GM12801 (cell line): ENCODE measurements around the gene KLHL40.

Source experiments
- TF ChIP-seq, protein P1 (sequence below): IDR thresholded peaks from one replicate; pipeline ENCODE4 v1.5.1; 2011; ENCODE audit warnings: control low read depth; ENCODE audit not compliant: insufficient read length; ENCODE audit errors: extremely low read depth

KLHL40 gene

DNA sequence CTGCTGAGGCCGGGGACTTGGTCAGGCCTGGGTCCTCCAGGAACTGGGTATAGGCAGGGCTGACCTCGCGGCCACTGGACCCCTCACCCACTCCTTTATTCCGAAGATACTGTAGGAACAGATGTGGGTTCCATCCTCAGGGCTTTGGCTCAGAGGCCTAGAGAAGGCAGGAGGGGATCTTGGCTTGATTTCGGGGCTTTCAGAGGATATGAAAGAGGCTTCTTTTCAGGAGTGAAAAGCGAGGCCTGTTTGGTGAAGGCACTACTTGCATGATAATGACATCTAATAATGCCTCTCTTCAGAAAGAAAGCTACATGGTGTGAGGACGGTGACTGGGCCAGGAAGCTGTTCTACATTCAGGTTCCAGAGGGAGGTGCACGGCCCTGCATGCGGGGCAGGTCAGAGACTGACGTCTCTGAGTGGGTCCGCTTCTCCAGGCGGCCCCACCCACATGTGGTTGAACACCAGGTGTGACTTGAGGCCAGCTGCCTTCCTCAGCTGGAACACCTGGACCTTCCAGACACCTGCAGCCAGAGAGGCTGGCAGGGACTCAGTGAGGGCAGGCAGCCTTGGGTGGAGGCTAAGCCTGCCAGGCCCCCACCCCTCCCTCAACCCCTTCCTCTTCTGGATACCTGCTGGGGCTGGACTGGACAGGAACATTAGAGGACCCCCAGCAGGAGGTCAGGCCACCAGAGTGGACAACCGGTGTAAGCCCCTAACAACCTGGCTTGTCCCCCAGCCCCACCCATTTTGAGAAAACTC is 48.3 kb downstream of the KLHL40 start:
- TF ChIP-seq, protein P1, sequence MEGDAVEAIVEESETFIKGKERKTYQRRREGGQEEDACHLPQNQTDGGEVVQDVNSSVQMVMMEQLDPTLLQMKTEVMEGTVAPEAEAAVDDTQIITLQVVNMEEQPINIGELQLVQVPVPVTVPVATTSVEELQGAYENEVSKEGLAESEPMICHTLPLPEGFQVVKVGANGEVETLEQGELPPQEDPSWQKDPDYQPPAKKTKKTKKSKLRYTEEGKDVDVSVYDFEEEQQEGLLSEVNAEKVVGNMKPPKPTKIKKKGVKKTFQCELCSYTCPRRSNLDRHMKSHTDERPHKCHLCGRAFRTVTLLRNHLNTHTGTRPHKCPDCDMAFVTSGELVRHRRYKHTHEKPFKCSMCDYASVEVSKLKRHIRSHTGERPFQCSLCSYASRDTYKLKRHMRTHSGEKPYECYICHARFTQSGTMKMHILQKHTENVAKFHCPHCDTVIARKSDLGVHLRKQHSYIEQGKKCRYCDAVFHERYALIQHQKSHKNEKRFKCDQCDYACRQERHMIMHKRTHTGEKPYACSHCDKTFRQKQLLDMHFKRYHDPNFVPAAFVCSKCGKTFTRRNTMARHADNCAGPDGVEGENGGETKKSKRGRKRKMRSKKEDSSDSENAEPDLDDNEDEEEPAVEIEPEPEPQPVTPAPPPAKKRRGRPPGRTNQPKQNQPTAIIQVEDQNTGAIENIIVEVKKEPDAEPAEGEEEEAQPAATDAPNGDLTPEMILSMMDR: no peak

DNA sequence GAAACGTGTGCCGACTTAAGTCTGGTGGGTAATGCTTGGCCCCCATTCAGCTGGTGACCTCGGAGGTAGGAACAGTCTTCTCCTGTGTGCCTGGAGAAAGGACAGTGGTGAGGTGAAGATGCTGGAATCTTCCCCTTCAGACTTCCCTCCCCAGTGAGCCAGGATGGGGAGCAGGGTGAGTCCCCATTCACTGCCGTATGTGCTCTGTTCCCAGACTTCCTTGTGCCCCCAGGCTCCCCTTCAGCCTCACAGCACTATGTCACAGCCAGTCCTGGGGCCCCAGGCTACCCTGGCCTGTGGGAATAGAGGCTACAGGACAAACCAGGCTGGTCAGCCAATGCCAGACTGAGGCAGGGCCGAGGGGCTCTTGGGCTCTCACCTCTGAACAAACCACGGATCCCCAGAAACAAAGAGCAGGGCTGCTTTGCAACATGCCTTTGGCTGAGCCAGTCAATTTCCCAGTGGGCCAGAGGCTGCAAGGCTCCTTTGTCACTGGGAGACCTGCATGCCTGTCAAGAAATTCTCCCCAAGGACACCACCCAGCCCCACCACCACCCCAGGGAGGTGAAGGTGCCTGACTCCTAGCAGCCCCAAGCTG is 49.0 kb downstream of the KLHL40 start:
- TF ChIP-seq, protein P1: no peak

DNA sequence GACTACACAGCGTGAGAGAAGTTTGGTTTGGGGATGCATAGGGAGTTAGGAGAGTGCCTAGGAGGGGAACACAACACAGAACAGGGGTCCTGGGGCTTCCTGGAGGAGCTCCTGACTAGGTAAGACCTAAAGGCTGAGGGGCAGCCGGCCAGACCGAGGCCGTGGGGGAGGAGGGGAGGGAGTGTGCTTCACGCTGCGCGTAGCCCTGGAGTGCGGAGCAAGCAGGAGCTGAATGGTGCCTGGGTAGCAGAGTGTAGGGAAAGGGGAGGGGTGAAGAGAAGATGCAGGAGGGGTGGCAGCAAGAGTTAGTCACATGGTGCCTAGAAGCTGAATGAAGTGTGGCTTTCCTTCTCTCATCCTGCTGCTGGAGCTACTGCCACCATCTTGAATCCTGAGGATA is 49.7 kb downstream of the KLHL40 start:
- TF ChIP-seq, protein P1: no peak

DNA sequence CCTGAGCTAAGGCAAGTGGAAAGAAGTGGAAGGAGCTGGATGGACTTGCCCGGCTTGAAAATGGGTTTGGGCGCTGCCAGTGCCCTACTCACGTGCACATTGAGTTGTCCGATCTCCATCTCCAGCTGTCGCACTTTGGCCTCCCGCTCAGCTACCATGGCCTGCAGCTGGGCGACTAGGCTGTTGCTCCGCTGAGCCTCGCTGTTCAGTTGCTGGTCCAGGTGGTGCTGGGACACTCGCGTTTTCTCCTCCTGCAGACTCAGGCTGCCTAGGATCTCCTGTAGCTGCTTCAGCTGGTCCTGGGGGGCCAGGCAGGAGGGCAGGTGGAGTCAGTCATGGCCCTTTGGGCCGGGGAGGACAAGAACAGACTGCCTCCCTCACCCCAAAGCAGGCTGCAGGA is 50.3 kb downstream of the KLHL40 start:
- TF ChIP-seq, protein P1: no peak

DNA sequence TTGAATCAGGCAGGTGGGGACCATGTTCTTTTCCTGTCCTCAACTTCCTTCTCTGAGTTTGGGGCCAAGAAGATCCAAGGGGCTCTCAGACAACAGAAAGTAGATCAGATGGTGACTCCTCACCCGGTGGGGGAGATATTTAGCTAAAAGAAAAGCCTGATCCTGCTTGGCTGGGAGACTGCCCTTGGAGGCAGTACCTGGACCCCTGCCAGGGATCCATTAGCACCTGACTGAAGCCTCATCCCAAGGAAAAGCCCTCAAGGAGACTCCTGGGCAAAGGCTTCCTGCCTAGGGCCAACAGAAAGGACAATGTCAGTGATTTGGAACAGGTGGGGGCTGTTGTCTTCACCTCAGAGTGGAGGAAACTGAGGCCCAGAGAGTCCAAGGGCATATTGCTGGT is 50.7 kb downstream of the KLHL40 start:
- TF ChIP-seq, protein P1: no peak

DNA sequence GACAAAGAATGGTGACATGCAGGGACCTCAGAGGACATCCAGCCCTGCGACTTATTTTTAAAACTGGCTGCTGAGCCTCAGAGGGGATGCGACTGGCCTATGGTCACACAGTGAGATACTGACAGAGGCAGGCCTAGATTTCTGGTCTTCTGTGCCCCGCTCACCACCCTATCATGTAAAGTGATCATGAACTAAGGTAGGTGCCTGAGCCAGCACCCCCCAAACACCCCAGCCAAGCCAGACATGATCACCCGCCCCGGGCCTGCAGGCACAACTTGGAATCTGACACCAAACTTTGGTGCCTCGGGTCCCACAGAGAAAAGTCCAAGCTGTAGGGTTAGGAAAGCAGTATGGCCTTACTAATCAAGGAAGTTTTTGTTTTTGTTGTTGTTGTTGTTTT is 51.2 kb downstream of the KLHL40 start:
- TF ChIP-seq, protein P1: no peak

DNA sequence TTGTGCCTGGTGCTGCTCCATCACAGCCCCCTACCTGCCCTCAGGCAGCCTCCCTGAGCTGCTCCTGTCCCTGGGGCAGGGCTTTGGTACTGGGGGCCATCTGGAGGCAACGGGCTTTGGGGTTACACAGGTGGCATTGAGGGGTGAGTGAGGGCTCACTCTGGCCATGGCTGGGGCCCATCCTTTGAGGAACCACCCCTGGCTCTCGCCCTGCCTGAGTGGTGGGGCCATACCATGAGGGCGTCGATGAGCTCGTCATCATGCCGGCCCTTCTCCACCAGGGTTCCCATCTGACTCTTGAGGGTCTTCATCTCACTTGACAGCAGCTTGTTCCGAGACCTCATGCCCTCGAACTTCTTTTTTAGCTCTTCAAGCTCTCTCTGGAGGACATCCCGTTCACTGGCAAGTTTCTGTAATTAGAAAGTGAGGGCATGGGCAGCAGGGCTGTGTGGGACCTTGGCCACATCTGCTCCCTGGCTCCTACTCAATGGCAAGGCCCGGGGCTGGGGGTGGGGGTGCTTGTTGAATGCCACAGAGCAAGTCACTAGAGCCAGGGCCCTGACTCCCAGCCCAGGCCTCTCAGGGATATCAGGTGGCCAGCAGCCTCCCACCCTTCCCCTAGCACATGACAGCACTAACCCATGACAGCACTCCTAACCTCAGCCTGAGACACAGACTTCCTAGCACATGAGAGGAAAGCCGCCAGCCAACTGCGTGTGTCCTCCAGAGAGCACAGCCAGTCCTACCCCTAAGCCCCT is 54.2 kb downstream of the KLHL40 start:
- TF ChIP-seq, protein P1: no peak
